K562 (cell line): Measurements from ENCODE around the gene TMEM50B. TPM values are rescaled to one million over a fixed set of nuclear protein-coding genes. Genes with fewer than 3 reads are reported as not detected.
A peak's percentile ranks its signal among the peaks of the same experiment; 100 is the strongest.

Experiments used
- ATAC-seq: fragments of 200-7000 bp; cut with Tn5 transposase; 3 replicates; pipeline ENCODE4 v1.9.1; 2020; ENCODE audit warnings: moderate library complexity
- BruUV-seq: library from RNA; stranded (reverse); fragments of 400-500 nt; replicated peaks from 2 replicates; lab custom pipeline; 2021; lab: Mats Ljungman, UMichigan
- CTCF ChIA-PET: fragments of 300-600 bp; formaldehyde crosslinking; extraction: SDS; loops from one replicate; lab custom pipeline; 2021; ENCODE audit warnings: low intra/inter-chr PET ratio; lab: Yijun Ruan, JAX
- POLR2A ChIA-PET: fragments of 300-600, 350-650 bp; sonication (Branson Sonifier 250); formaldehyde crosslinking; extraction: SDS; loops from one replicate; lab custom pipeline; 2021; ENCODE audit warnings: antibody characterized with exemption, inconsistent platforms; lab: Yijun Ruan, JAX
- DNase-seq, 4 experiments: peaks; one replicate each; pipeline versions ENCODE4 v3.0.0 to v3.0.0-alpha.2; 2011 to 2018; ENCODE audit warnings: low spot score in 3 of 4, mixed read lengths in 3 of 4; ENCODE audit errors: extremely low read depth in 1 of 4
- FAIRE-seq: peaks from 2 replicates; lab custom pipeline; 2011; peaks lifted over from hg19 to GRCh38; lab: Jason Lieb, UNC
- H2AFZ ChIP-seq: 2 replicates; pipeline ENCODE4 v1.6.0; 2011; ENCODE audit warnings: low read depth, low read length, control low read depth, inconsistent platforms
- H3K27ac ChIP-seq: fragments of 200-600 bp; 3 replicates; pipeline ENCODE4 v1.8.0; 2011; ENCODE audit warnings: low read depth, mild to moderate bottlenecking, control low read depth, inconsistent platforms, low read length, moderate library complexity, mixed read lengths; ENCODE audit errors: extremely low read depth
- H3K27me3 ChIP-seq, 2 experiments: fragments of 300-600 bp in 1 of 2; 2 replicates in 1 of 2; 3 replicates in 1 of 2; pipeline versions ENCODE4 v1.6.0 to v1.8.0; 2011; ENCODE audit warnings: inconsistent platforms in 2 of 2, low read length in 2 of 2, mild to moderate bottlenecking in 1 of 2, mixed read lengths in 1 of 2, moderate library complexity in 1 of 2; ENCODE audit not compliant: control insufficient read depth in 2 of 2, insufficient read depth in 2 of 2
- H3K36me3 ChIP-seq: fragments of 300-600 bp; 3 replicates; pipeline ENCODE4 v1.8.0; 2011; ENCODE audit warnings: mild to moderate bottlenecking, low read length, inconsistent platforms; ENCODE audit not compliant: control insufficient read depth, insufficient read depth
- H3K4me1 ChIP-seq, 2 experiments: fragments of 200-600 bp in 1 of 2; replicated peaks in 1 of 2; 2 replicates in 1 of 2; 3 replicates in 1 of 2; pipeline versions ENCODE4 v1.5.1 to v1.8.0; 2011; ENCODE audit warnings: inconsistent platforms in 2 of 2, low read length in 2 of 2, mild to moderate bottlenecking in 1 of 2, mixed read lengths in 1 of 2, moderate library complexity in 1 of 2; ENCODE audit not compliant: control insufficient read depth in 2 of 2, insufficient read depth in 2 of 2
- H3K4me2 ChIP-seq: 2 replicates; pipeline ENCODE4 v1.6.1; 2011; ENCODE audit warnings: low read length, control low read depth, inconsistent platforms, mixed read lengths; ENCODE audit not compliant: insufficient read depth
- H3K4me3 ChIP-seq: fragments of 200-600 bp; sonication (generic), shearing (Covaris generic); 2 replicates; pipeline ENCODE4 v1.5.1; 2016; ENCODE audit warnings: control low read depth, inconsistent platforms
- H3K79me2 ChIP-seq: fragments of 200-600 bp; 3 replicates; pipeline ENCODE4 v1.8.0; 2011; ENCODE audit warnings: low read length, inconsistent platforms; ENCODE audit not compliant: control insufficient read depth, insufficient read depth
- H3K9ac ChIP-seq, 2 experiments: 2 replicates each; pipeline versions ENCODE4 v1.6.0 to v1.6.1; 2011; ENCODE audit warnings: low read depth in 2 of 2, low read length in 2 of 2, control low read depth in 1 of 2, inconsistent platforms in 1 of 2, mild to moderate bottlenecking in 1 of 2, mixed read lengths in 1 of 2; ENCODE audit not compliant: insufficient read depth in 1 of 2
- H3K9me1 ChIP-seq: one replicate; pipeline ENCODE4 v1.6.0; 2011; ENCODE audit warnings: inconsistent platforms, mild to moderate bottlenecking, low read length, moderate library complexity; ENCODE audit not compliant: control insufficient read depth, insufficient read depth
- H3K9me3 ChIP-seq: replicated peaks from 2 replicates; pipeline ENCODE4 v1.5.1; 2011; ENCODE audit warnings: low read depth, low read length, inconsistent platforms; ENCODE audit not compliant: control insufficient read depth, insufficient read depth
- H4K20me1 ChIP-seq: replicated peaks from 2 replicates; pipeline ENCODE4 v1.6.1; 2011; ENCODE audit warnings: low read length, inconsistent platforms, mixed read lengths; ENCODE audit not compliant: control insufficient read depth, insufficient read depth
- ATF2 ChIP-seq: sonication (generic); formaldehyde crosslinking; IDR thresholded peaks from 2 replicates; pipeline ENCODE4 v1.8.1; 2022; ENCODE audit warnings: missing genetic modification reagents
- BHLHE40 ChIP-seq: IDR thresholded peaks from 2 replicates; pipeline ENCODE4 v1.6.1; 2011; ENCODE audit warnings: low read length, improper control_type of control experiment
- DPF2 ChIP-seq: fragments of 450-650 bp; IDR thresholded peaks from 2 replicates; pipeline ENCODE4 v1.6.1; 2016
- FOXK2 ChIP-seq, 2 experiments: fragments of 450-650 bp; IDR thresholded peaks in 1 of 2; conservative IDR thresholded peaks in 1 of 2; 2 replicates each; pipeline ENCODE4 v1.6.1; 2016; ENCODE audit warnings: low read depth in 2 of 2, mild to moderate bottlenecking in 1 of 2
- HDAC2 ChIP-seq: fragments of 450-650 bp; IDR thresholded peaks from 2 replicates; pipeline ENCODE4 v1.6.1; 2016; ENCODE audit warnings: mild to moderate bottlenecking
- MAFF ChIP-seq: IDR thresholded peaks from 2 replicates; pipeline ENCODE4 v1.6.1; 2012; ENCODE audit warnings: low read length, improper control_type of control experiment
- NCOR1 ChIP-seq: fragments of 450-650 bp; IDR thresholded peaks from 2 replicates; pipeline ENCODE4 v1.6.1; 2016; ENCODE audit warnings: mild to moderate bottlenecking, moderate library complexity
- PKNOX1 ChIP-seq: fragments of 450-650 bp; IDR thresholded peaks from 2 replicates; pipeline ENCODE4 v1.6.1; 2016
- POLR2AphosphoS5 ChIP-seq: IDR thresholded peaks from 2 replicates; pipeline ENCODE4 v1.6.1; 2011; ENCODE audit warnings: mild to moderate bottlenecking, low read depth, low read length, moderate library complexity; ENCODE audit not compliant: control insufficient read depth, insufficient read depth
- PRPF4 ChIP-seq: fragments of 200-400 bp; formaldehyde crosslinking; IDR thresholded peaks from one replicate; pipeline ENCODE4 v1.6.1; 2017; ENCODE audit warnings: low read length, low read depth, mild to moderate bottlenecking; ENCODE audit not compliant: insufficient read depth, poor library complexity, severe bottlenecking
- RCOR1 ChIP-seq, 2 experiments: IDR thresholded peaks; 2 replicates each; pipeline ENCODE4 v1.6.1; 2012; ENCODE audit warnings: low read depth in 2 of 2, low read length in 2 of 2, borderline replicate concordance in 1 of 2, improper control_type of control experiment in 1 of 2
- RFX1 ChIP-seq: fragments of 450-650 bp; IDR thresholded peaks from 2 replicates; pipeline ENCODE4 v1.6.1; 2016; ENCODE audit warnings: mild to moderate bottlenecking, moderate library complexity
- SMAD4 ChIP-seq: fragments of 250-450 bp; sonication (Bioruptor Pico); conservative IDR thresholded peaks from 2 replicates; pipeline ENCODE4 v1.8.0; 2021; ENCODE audit warnings: inconsistent platforms, mild to moderate bottlenecking, moderate library complexity
- SOX6 ChIP-seq: fragments of 450-650 bp; IDR thresholded peaks from 2 replicates; pipeline ENCODE4 v1.6.1; 2014; ENCODE audit warnings: mild to moderate bottlenecking
- STAT6 ChIP-seq: sonication (generic); formaldehyde crosslinking; IDR thresholded peaks from 2 replicates; pipeline ENCODE4 v1.8.1; 2023; ENCODE audit warnings: mild to moderate bottlenecking, missing genetic modification reagents
- XRCC5 ChIP-seq: fragments of 200-400 bp; formaldehyde crosslinking; IDR thresholded peaks from 2 replicates; pipeline ENCODE4 v1.6.1; 2017; ENCODE audit warnings: low read depth, mild to moderate bottlenecking, low read length
- ZNF263 ChIP-seq: sonication (generic); formaldehyde crosslinking; IDR thresholded peaks from 2 replicates; pipeline ENCODE4 v1.8.0; 2022; ENCODE audit warnings: mild to moderate bottlenecking, missing genetic modification reagents, borderline replicate concordance
- ZNF75A ChIP-seq: fragments of 450-650 bp; formaldehyde crosslinking; IDR thresholded peaks from 2 replicates; pipeline ENCODE4 v1.4.0; 2020; ENCODE audit warnings: mild to moderate bottlenecking
- ZNF77 ChIP-seq: fragments of 250-450 bp; sonication (Bioruptor Pico); IDR thresholded peaks from 2 replicates; pipeline ENCODE4 v1.5.0; 2020
- WGBS: fragments of 100-300 bp; shearing (Covaris generic); methylation state at CpG from one replicate; pipeline ENCODE4 v1.1.6; 2016; ENCODE audit warnings: low coverage, mixed read lengths; ENCODE audit not compliant: insufficient coverage; ENCODE audit errors: missing lambda C conversion rate; 5-methylcytosine and 5-hydroxymethylcytosine counted together
- in situ Hi-C: fragments of 300-500 bp; cut with MboI; formaldehyde crosslinking; loops from 4 replicates; pipeline ENCODE4 v1.15.0; 2018; ENCODE audit warnings: inconsistent platforms, mixed read lengths
- intact Hi-C: fragments of 100-400 bp; cut with micrococcal nuclease; formaldehyde crosslinking; loops from 2 replicates; pipeline ENCODE4 v1.14.2; 2022
- polyA plus RNA-seq, 8 experiments: library from polyadenylated mRNA; depleted of rRNA in 4 of 8; stranded (reverse) in 5 of 8; unstranded in 3 of 8; fragments of >200 nt; fragmentation: Nextera tagmentation in 2 of 8; fragmentation: Illumina TruSeq in 1 of 8; extraction: Ambion mirVana in 2 of 8; extraction: Trizol in 1 of 8; gene quantifications; 2 replicates each; pipeline versions ENCODE4 v1.2.1 to v1.2.3, GENCODE V29; 2011 to 2014; ENCODE audit warnings: inconsistent platforms in 1 of 8, missing spikeins in 1 of 8
- total RNA-seq, 7 experiments: library from RNA; depleted of rRNA in 6 of 7; stranded (reverse); fragments of >200 nt in 6 of 7; fragmentation: Illumina TruSeq in 2 of 7; extraction: Trizol in 2 of 7; gene quantifications; 2 replicates each; pipeline versions ENCODE4 v1.2.1 to v1.2.3, GENCODE V29; 2011 to 2021; ENCODE audit warnings: low replicate concordance in 1 of 7

Gene TMEM50B
- total and polyA plus RNA-seq, 9 of the 15 experiments (the other 6 are each of a cell fraction or from before 2014, with no cell fraction given), result 20.5 to 64.6 (median 28.9) TPM

GRCh38 chr21:33510826-33511225 lies 31.1 kb upstream of the TMEM50B start:
- Histone ChIP-seq H3K79me2 (no peaks in the 10 kb centered on the region; the same call in 2 of the 3 replicates), H2AFZ (no peak overlapping the region), H3K4me3 (no peak overlapping the region), H3K36me3 (peaks cover 96% of the 10 kb centered on the region), H3K4me2 (peak overlapping the region; percentile 48; the same call in 1 of the 2 replicates), H3K27ac (0 out of 3 replicates have a peak overlapping the region, but pooled peaks have one; percentile 31), H3K9ac (peak overlapping the region in 1 of 2 experiments; percentile 10; a peak in 1 of 4 replicates), H3K9me3 (no peaks in the 10 kb centered on the region), H3K27me3 (no peaks in the 10 kb centered on the region), H3K9me1 (no peaks in the 10 kb centered on the region), H3K4me1 (peaks cover 0 to 10% of the 10 kb centered on the region in 2 experiments; a peak in 3 of 5 replicates), H4K20me1 (no peaks in the 10 kb centered on the region)
- in situ Hi-C loops, result no loop called here
- FAIRE-seq (peak; percentile 66), DNase-seq (peak; percentile 60 to 81 (median 64)), ATAC-seq (peak; percentile 71)
- POLR2A ChIA-PET, result interaction anchor here (1.0 kb wide), 2 partner anchors 18 to 41 kb away, joined by 3 read pairs; no protein-coding TSS in a partner anchor
- intact Hi-C loops, result no loop called here
- no TSS peak for BruUV-seq
- 47% methylated on average over 8 of the region's 8 CpGs for WGBS
- CTCF ChIA-PET, result no interaction called here
- TF ChIP-seq FOXK2 (conservative IDR thresholded peaks at IDR 0.05 in 1 of 2, IDR thresholded peaks at IDR 0.05 in 1 of 2; ENCODE audit: low read depth in 2 of 2) (peak in 1 of 2 experiments; percentile 60; a peak in 1 of 4 replicates), XRCC5 (no peak), SMAD4 (CRISPR knock-in tag) (no peak), SOX6 (peak; percentile 61), ATF2 (no peak), ZNF263 (CRISPR knock-in tag) (peak; percentile 18; the same call in 1 of the 2 replicates), PKNOX1 (peak; percentile 93), BHLHE40 (peak; percentile 59; the same call in 1 of the 2 replicates), NCOR1 (peak; percentile 82), DPF2 (peak; percentile 56; the same call in 1 of the 2 replicates), PRPF4 (no peak), STAT6 (CRISPR knock-in tag) (no peak), ZNF77 (CRISPR knock-in tag) (no peak), HDAC2 (peak; percentile 44; the same call in 1 of the 2 replicates), RCOR1 (IDR thresholded peaks at IDR 0.05; ENCODE audit: borderline replicate concordance in 1 of 2, low read depth in 2 of 2, low read length in 2 of 2) (peak in 1 of 2 experiments; percentile 44; a peak in 1 of 4 replicates), MAFF (no peak), ZNF75A (CRISPR knock-in tag) (no peak), POLR2AphosphoS5 (peak; percentile 56; the same call in 1 of the 2 replicates), RFX1 (peak; percentile 93)
